GM20000 (cell line): Measurements from ENCODE around the gene CDH13.

Experiments used
- DNase-seq: peaks from one replicate; pipeline ENCODE4 v3.0.0; 2012; ENCODE audit warnings: low spot score
- CTCF ChIP-seq: IDR thresholded peaks from 2 replicates; pipeline ENCODE4 v1.5.1; 2012; ENCODE audit warnings: mild to moderate bottlenecking, control low read depth; ENCODE audit errors: extremely low read depth, missing control alignments

The CDH13 gene

GRCh38 chr16:83403761-83404160 lies 777.0 kb downstream of the CDH13 start:
- DNase-seq = no peak
- no peak for TF ChIP-seq CTCF

- no peak for TF ChIP-seq CTCF
- no peak for DNase-seq
Measured at GRCh38 chr16:83404261-83404660, 777.5 kb downstream of the CDH13 start.

- no peak for DNase-seq
- TF ChIP-seq CTCF = no peak
Measured at GRCh38 chr16:83407928-83408327, 781.2 kb downstream of the CDH13 start.

GRCh38 chr16:83409347-83409746 lies 782.6 kb downstream of the CDH13 start:
- no peak for TF ChIP-seq CTCF
- no peak for DNase-seq

GRCh38 chr16:83418565-83418964 lies 791.8 kb downstream of the CDH13 start:
- no peak for TF ChIP-seq CTCF
- DNase-seq = no peak

GRCh38 chr16:83420206-83420760 lies 793.5 kb downstream of the CDH13 start:
- no peak for DNase-seq
- no peak for TF ChIP-seq CTCF

GRCh38 chr16:83433201-83433600 lies 806.4 kb downstream of the CDH13 start:
- no peak for DNase-seq
- no peak for TF ChIP-seq CTCF
